Keratinocyte (primary cell): ENCODE data around the gene ZC3H18. TPM values are rescaled to one million over a fixed set of nuclear protein-coding genes. Genes with fewer than 3 reads are reported as not detected.

Source experiments
- DNase-seq: peaks from one replicate; pipeline ENCODE4 v3.0.0-alpha.2; 2011; ENCODE audit warnings: low read depth, missing footprints, low spot score
- FAIRE-seq: peaks from 2 replicates; lab custom pipeline; 2011; peaks lifted over from hg19 to GRCh38; lab: Jason Lieb, UNC
- H2AFZ ChIP-seq: 2 replicates; pipeline ENCODE4 v1.6.0; 2012; ENCODE audit warnings: low read length, control low read depth, inconsistent platforms; ENCODE audit not compliant: control insufficient read depth
- H3K27ac ChIP-seq: 2 replicates; pipeline ENCODE4 v1.5.1; 2011; ENCODE audit warnings: low read length; ENCODE audit not compliant: control insufficient read depth, insufficient read depth
- H3K27me3 ChIP-seq: 3 replicates; pipeline ENCODE4 v1.6.0; 2011; ENCODE audit warnings: low read length; ENCODE audit not compliant: control insufficient read depth, insufficient read depth; ENCODE audit errors: extremely low read depth
- H3K36me3 ChIP-seq, 2 experiments: 2 replicates in 1 of 2; 3 replicates in 1 of 2; pipeline ENCODE4 v1.5.1; 2011; ENCODE audit warnings: low read length in 2 of 2, mild to moderate bottlenecking in 1 of 2; ENCODE audit not compliant: control insufficient read depth in 2 of 2, insufficient read depth in 2 of 2; ENCODE audit errors: extremely low read depth in 1 of 2
- H3K4me1 ChIP-seq: 3 replicates; pipeline ENCODE4 v1.5.1; 2011; ENCODE audit warnings: low read length; ENCODE audit not compliant: control insufficient read depth, insufficient read depth; ENCODE audit errors: extremely low read depth
- H3K4me2 ChIP-seq: 3 replicates; pipeline ENCODE4 v1.6.0; 2011; ENCODE audit warnings: low read depth, low read length; ENCODE audit not compliant: control insufficient read depth, insufficient read depth; ENCODE audit errors: extremely low read depth
- H3K4me3 ChIP-seq, 3 experiments: fragments of 200-600 bp in 1 of 3; sonication (generic) in 1 of 3; 2 replicates in 2 of 3; 3 replicates in 1 of 3; pipeline ENCODE4 v1.5.1; 2011 to 2016; ENCODE audit warnings: low read length in 3 of 3, mild to moderate bottlenecking in 3 of 3, control low read depth in 2 of 3, inconsistent platforms in 1 of 3, low read depth in 1 of 3, mixed read lengths in 1 of 3, mixed run types in 1 of 3, moderate library complexity in 1 of 3; ENCODE audit not compliant: control insufficient read depth in 2 of 3, insufficient read depth in 2 of 3; ENCODE audit errors: extremely low read depth in 1 of 3
- H3K79me2 ChIP-seq: 2 replicates; pipeline ENCODE4 v1.6.0; 2012; ENCODE audit warnings: low read length; ENCODE audit not compliant: control insufficient read depth, insufficient read depth
- H3K9ac ChIP-seq: 3 replicates; pipeline ENCODE4 v1.6.0; 2011; ENCODE audit warnings: low read length; ENCODE audit not compliant: control insufficient read depth, insufficient read depth; ENCODE audit errors: extremely low read depth
- H3K9me1 ChIP-seq: 3 replicates; pipeline ENCODE4 v1.6.0; 2011; ENCODE audit warnings: low read length; ENCODE audit not compliant: control insufficient read depth, insufficient read depth; ENCODE audit errors: extremely low read depth
- H3K9me3 ChIP-seq: 2 replicates; pipeline ENCODE4 v1.5.1; 2012; ENCODE audit warnings: low read depth, low read length; ENCODE audit not compliant: control insufficient read depth
- H4K20me1 ChIP-seq: 3 replicates; pipeline ENCODE4 v1.6.0; 2011; ENCODE audit warnings: low read length; ENCODE audit not compliant: control insufficient read depth, insufficient read depth; ENCODE audit errors: extremely low read depth
- CTCF ChIP-seq, 3 experiments: IDR thresholded peaks in 1 of 3; conservative IDR thresholded peaks in 1 of 3; optimal IDR thresholded peaks in 1 of 3; 2 replicates in 2 of 3; 3 replicates in 1 of 3; pipeline versions ENCODE3 to v1.5.1; 2011; ENCODE audit warnings: low read length in 3 of 3, mild to moderate bottlenecking in 3 of 3, moderate library complexity in 2 of 3, control low read depth in 1 of 3, inconsistent platforms in 1 of 3; ENCODE audit not compliant: insufficient read depth in 2 of 3; ENCODE audit errors: extremely low read depth in 1 of 3
- EZH2 ChIP-seq: IDR thresholded peaks from one replicate; pipeline ENCODE4 v1.6.1; 2012; ENCODE audit warnings: inconsistent platforms, mild to moderate bottlenecking, low read length, moderate library complexity
- dilution Hi-C: fragments of 300-500 bp; cut with MboI; formaldehyde crosslinking; loops from one replicate; pipeline ENCODE4 v1.7.0; 2020; ENCODE audit warnings: low sequenced_read_pairs; ENCODE audit not compliant: extremely low pct_ligation_motif_present
- polyA plus RNA-seq, 5 experiments: library from polyadenylated mRNA; depleted of rRNA in 3 of 5; stranded (reverse) in 3 of 5; stranded (forward) in 1 of 5; unstranded in 1 of 5; fragments of >200 nt; gene quantifications; 1 replicate in 1 of 5; 2 replicates in 3 of 5; 3 replicates in 1 of 5; pipeline versions ENCODE4 v1.2.1 to v1.2.3, GENCODE V29; 2011 to 2012; ENCODE audit warnings: missing spikeins in 2 of 5, low read depth in 1 of 5, low replicate concordance in 1 of 5

Gene ZC3H18
- polyA plus RNA-seq, 1 donor (not counting 4 experiments of a cell fraction or from before 2014, with no cell fraction given): 7.5 TPM

DNA sequence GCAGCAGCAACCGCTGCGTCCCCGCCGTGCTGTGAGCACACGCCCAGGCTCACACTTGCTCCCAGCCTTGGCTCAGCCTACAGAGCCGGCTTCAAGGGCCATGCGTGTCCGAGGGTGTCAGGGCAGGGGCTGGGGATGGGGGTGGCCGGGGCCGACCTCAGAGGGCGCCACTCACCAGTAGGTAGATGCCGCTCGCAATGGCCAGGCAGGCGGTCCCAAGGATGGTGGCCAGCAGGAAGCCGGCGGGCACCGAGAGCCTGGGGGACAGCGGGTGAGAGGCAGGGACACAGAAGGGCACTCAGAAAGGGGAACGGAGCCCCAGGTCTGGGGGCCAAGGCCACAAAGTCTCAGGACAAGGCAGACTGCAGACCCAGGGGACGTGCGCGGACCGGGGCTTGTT lies 75.7 kb downstream of the ZC3H18 start:
- Histone ChIP-seq H4K20me1 (peaks cover 10% of the 10 kb centered on the region), H3K9me3 (no peaks in the 10 kb centered on the region), H3K79me2 (no peaks in the 10 kb centered on the region), H2AFZ (no peak overlapping the region), H3K27ac (no peak overlapping the region), H3K4me3 (no peak overlapping the region), H3K4me1 (peaks cover 6% of the 10 kb centered on the region), H3K27me3 (peaks cover 18% of the 10 kb centered on the region), H3K4me2 (no peak overlapping the region), H3K9ac (no peak overlapping the region), H3K36me3 (no peaks in the 10 kb centered on the region), H3K9me1 (peaks cover 2% of the 10 kb centered on the region)
- no peak for DNase-seq
- no peak for FAIRE-seq
- TF ChIP-seq EZH2: no peak
- no peak for TF ChIP-seq CTCF (optimal IDR thresholded peaks at IDR 0.05 in 1 of 3, IDR thresholded peaks at IDR 0.05 in 1 of 3, conservative IDR thresholded peaks at IDR 0.05 in 1 of 3; ENCODE audit: extremely low read depth in 1 of 3, insufficient read depth in 2 of 3, low read length in 3 of 3)
- dilution Hi-C loops: no loop called here

DNA sequence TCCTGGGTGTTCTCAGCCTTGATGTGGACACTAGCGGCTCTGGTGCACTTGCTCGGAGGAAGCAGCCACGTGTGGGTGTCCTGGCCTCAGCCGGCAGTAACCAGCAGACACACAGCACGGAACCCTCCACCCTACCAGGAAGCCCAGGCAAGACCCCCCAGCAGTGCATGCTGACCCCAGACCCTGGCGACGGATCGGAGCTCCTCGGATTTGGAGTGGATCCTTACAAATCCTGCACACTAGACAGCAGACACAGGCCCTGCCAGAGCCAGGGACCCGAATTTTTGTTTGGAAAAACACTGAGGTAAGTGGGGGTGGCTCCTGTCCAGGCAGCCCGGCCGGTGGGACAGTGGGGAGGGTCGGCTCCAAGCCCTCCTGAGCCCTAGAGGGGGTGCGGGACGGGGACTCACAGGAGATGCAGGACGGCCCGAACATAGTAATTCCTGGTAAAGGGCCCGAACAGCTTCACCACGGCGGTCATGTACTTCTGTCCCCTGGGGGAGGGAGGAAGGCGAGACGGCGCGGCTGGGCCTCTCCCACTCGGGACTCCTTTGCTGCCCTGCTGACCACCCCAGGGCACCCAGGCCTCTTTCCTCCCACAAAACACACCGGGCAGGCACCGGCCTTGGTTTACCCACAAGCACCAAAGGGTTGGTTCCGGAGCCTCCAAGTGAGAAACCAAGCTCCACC lies 76.3 kb downstream of the ZC3H18 start:
- Histone ChIP-seq H3K9me3 (no peaks in the 10 kb centered on the region), H3K9ac (no peak overlapping the region), H3K9me1 (peaks cover 2% of the 10 kb centered on the region), H2AFZ (no peak overlapping the region), H3K27ac (no peak overlapping the region), H3K36me3 (peaks cover under 1 to 1% of the 10 kb centered on the region in 2 experiments), H3K79me2 (no peaks in the 10 kb centered on the region), H3K4me2 (no peak overlapping the region), H3K4me1 (peaks cover 6% of the 10 kb centered on the region), H3K4me3 (no peak overlapping the region), H4K20me1 (peaks cover 10% of the 10 kb centered on the region), H3K27me3 (peaks cover 12% of the 10 kb centered on the region)
- no peak for TF ChIP-seq EZH2
- no peak for TF ChIP-seq CTCF (optimal IDR thresholded peaks at IDR 0.05 in 1 of 3, IDR thresholded peaks at IDR 0.05 in 1 of 3, conservative IDR thresholded peaks at IDR 0.05 in 1 of 3; ENCODE audit: extremely low read depth in 1 of 3, insufficient read depth in 2 of 3, low read length in 3 of 3)
- no peak for FAIRE-seq
- dilution Hi-C loops: no loop called here
- DNase-seq: no peak
